Measurements from ENCODE around the gene LRIG1.

Gene LRIG1

GRCh38 chr3:66497288-66497984, 3.4 kb downstream of the LRIG1 start:
- H3K4me1 ChIP-seq (ENCODE audit: low read length) = peaks cover 43% of the 10 kb centered on the region
- no peaks in the 10 kb centered on the region for H3K36me3 ChIP-seq (replicated peaks; ENCODE audit: low read depth, low read length)
- H3K9me3 ChIP-seq (ENCODE audit: insufficient read depth, low read length) = no peaks in the 10 kb centered on the region
- no peak overlapping the region for H3K27ac ChIP-seq (ENCODE audit: low read length)
- TF ChIP-seq CTCF (IDR thresholded peaks at IDR 0.05; ENCODE audit: low read depth, low read length) (no peak), EZH2phosphoT487 (IDR thresholded peaks at IDR 0.05; ENCODE audit: low read depth) (no peak)
- no peak overlapping the region for H3K4me2 ChIP-seq (ENCODE audit: low read length)
- no peak overlapping the region for H3K4me3 ChIP-seq (ENCODE audit: low read length)
- peaks cover 54% of the 10 kb centered on the region for H4K20me1 ChIP-seq (ENCODE audit: insufficient read depth, low read length)
- no peak overlapping the region for H3K9ac ChIP-seq (ENCODE audit: low read length)
- peaks cover 79% of the 10 kb centered on the region for H3K79me2 ChIP-seq (ENCODE audit: low read length)
- peaks cover 12% of the 10 kb centered on the region for H3K27me3 ChIP-seq (ENCODE audit: low read depth, low read length)
- no peak overlapping the region for H2AFZ ChIP-seq (ENCODE audit: low read depth, low read length)

GRCh38 chr3:66496746-66497145, 4.1 kb downstream of the LRIG1 start:
- H3K9me3 ChIP-seq (ENCODE audit: insufficient read depth, low read length) = no peaks in the 10 kb centered on the region
- peaks cover 86% of the 10 kb centered on the region for H3K79me2 ChIP-seq (ENCODE audit: low read length)
- 0 out of 2 replicates have a peak, but pooled peaks cover 5% of the 10 kb centered on the region for H3K27me3 ChIP-seq (ENCODE audit: low read depth, low read length)
- no peak overlapping the region for H3K9ac ChIP-seq (ENCODE audit: low read length)
- no peak overlapping the region for H3K27ac ChIP-seq (ENCODE audit: low read length)
- H3K4me2 ChIP-seq (ENCODE audit: low read length) = no peak overlapping the region
- no peak overlapping the region for H3K4me3 ChIP-seq (ENCODE audit: low read length)
- H4K20me1 ChIP-seq (ENCODE audit: insufficient read depth, low read length) = peaks cover 58% of the 10 kb centered on the region
- no peak overlapping the region for H2AFZ ChIP-seq (ENCODE audit: low read depth, low read length)
- TF ChIP-seq CTCF (IDR thresholded peaks at IDR 0.05; ENCODE audit: low read depth, low read length) = no peak
- peaks cover 38% of the 10 kb centered on the region for H3K4me1 ChIP-seq (ENCODE audit: low read length)
- no peaks in the 10 kb centered on the region for H3K36me3 ChIP-seq (replicated peaks; ENCODE audit: low read depth, low read length)

- Histone ChIP-seq H3K79me2 (ENCODE audit: low read length) (peaks cover 90% of the 10 kb centered on the region), H3K9ac (ENCODE audit: low read length) (no peak overlapping the region), H3K4me2 (ENCODE audit: low read length) (no peak overlapping the region), H3K9me3 (ENCODE audit: insufficient read depth, low read length) (no peaks in the 10 kb centered on the region), H3K36me3 (replicated peaks; ENCODE audit: low read depth, low read length) (no peaks in the 10 kb centered on the region), H2AFZ (ENCODE audit: low read depth, low read length) (no peak overlapping the region), H3K4me3 (ENCODE audit: low read length) (no peak overlapping the region), H3K27ac (ENCODE audit: low read length) (no peak overlapping the region), H4K20me1 (ENCODE audit: insufficient read depth, low read length) (peaks cover 59% of the 10 kb centered on the region), H3K27me3 (ENCODE audit: low read depth, low read length) (0 out of 2 replicates have a peak, but pooled peaks cover 5% of the 10 kb centered on the region), H3K4me1 (ENCODE audit: low read length) (peaks cover 35% of the 10 kb centered on the region)
- TF ChIP-seq CTCF (IDR thresholded peaks at IDR 0.05; ENCODE audit: low read depth, low read length) = no peak
- TF ChIP-seq EZH2phosphoT487 (IDR thresholded peaks at IDR 0.05; ENCODE audit: low read depth) = no peak
Observed at GRCh38 chr3:66496301-66496700, 4.5 kb downstream of the LRIG1 start.

- no peaks in the 10 kb centered on the region for H3K9me3 ChIP-seq (ENCODE audit: insufficient read depth, low read length)
- H3K4me1 ChIP-seq (ENCODE audit: low read length) = peaks cover 35% of the 10 kb centered on the region
- H3K27me3 ChIP-seq (ENCODE audit: low read depth, low read length) = 0 out of 2 replicates have a peak, but pooled peaks cover 5% of the 10 kb centered on the region
- no peak overlapping the region for H3K9ac ChIP-seq (ENCODE audit: low read length)
- peaks cover 97% of the 10 kb centered on the region for H3K79me2 ChIP-seq (ENCODE audit: low read length)
- no peak overlapping the region for H3K27ac ChIP-seq (ENCODE audit: low read length)
- no peak overlapping the region for H3K4me3 ChIP-seq (ENCODE audit: low read length)
- no peak overlapping the region for H3K4me2 ChIP-seq (ENCODE audit: low read length)
- no peak overlapping the region for H2AFZ ChIP-seq (ENCODE audit: low read depth, low read length)
- no peak for TF ChIP-seq CTCF (IDR thresholded peaks at IDR 0.05; ENCODE audit: low read depth, low read length)
- peaks cover 65% of the 10 kb centered on the region for H4K20me1 ChIP-seq (ENCODE audit: insufficient read depth, low read length)
- no peaks in the 10 kb centered on the region for H3K36me3 ChIP-seq (replicated peaks; ENCODE audit: low read depth, low read length)
Observed at GRCh38 chr3:66495668-66496045, 5.2 kb downstream of the LRIG1 start.

Measured in OCI-LY3 (cell line).